Inferior parietal cortex (tissue), 1 donor: ENCODE data around the gene GLTPD2.

Experiments
- DNase-seq: peaks from one replicate; pipeline ENCODE4 v3.0.0-alpha.2; 2016; ENCODE audit errors: extremely low spot score

GLTPD2 gene

DNA sequence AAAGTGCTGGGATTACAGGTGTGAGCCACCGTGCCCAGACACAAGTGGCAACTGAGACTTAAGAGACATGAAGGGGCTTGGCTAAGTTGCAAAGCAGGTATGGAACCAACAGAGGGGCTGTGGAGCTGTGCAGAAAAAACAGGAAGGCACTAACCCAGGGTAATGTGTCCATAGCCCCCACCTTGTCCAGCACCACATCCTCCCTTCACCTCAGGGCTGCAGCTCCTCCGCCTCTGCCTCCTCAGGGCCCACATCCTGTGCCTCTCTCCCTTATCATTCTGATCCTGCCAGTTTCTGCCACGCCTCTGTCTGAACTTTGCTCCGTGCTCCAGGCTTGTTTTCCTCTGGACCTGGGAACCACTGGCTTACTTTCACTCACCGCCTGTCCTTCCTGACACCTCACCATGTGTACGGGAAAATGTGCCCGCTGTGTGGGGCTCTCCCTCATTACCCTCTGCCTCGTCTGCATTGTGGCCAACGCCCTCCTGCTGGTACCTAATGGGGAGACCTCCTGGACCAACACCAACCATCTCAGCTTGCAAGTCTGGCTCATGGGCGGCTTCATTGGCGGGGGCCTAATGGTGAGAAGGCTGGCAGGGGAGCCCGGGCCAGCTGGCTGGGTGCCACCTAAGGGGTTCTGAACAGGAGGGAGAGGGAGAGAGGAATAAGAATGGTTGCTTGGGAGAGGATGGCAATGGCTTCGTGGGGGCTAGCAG lies 17.1 kb upstream of the GLTPD2 start, which contains the start of gene TM4SF5:
TM4SF5 (plus strand) TSS at position 368 of the 716 bp plus-strand sequence; CDS start at position 405, 37 bp downstream.
- DNase-seq: no peak

DNA sequence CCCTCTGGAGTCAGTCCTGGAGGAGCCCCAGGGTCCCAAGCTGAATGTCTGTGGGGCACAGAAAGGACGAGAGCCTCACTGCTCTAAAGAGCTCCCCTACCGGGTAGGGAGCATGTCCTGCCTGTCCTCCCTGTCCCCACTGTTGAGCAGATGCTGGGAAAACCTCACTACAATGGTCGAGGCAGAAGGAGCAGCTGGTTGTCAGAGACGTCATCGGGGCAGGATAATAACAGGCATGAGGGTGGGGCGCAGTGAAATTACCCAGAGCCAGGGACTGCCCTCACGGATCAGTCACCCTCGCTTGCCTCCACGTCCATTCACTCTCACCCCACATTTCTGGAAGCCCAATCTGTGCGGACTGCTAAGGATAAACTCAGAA lies 16.5 kb upstream of the GLTPD2 start:
- DNase-seq: no peak

DNA sequence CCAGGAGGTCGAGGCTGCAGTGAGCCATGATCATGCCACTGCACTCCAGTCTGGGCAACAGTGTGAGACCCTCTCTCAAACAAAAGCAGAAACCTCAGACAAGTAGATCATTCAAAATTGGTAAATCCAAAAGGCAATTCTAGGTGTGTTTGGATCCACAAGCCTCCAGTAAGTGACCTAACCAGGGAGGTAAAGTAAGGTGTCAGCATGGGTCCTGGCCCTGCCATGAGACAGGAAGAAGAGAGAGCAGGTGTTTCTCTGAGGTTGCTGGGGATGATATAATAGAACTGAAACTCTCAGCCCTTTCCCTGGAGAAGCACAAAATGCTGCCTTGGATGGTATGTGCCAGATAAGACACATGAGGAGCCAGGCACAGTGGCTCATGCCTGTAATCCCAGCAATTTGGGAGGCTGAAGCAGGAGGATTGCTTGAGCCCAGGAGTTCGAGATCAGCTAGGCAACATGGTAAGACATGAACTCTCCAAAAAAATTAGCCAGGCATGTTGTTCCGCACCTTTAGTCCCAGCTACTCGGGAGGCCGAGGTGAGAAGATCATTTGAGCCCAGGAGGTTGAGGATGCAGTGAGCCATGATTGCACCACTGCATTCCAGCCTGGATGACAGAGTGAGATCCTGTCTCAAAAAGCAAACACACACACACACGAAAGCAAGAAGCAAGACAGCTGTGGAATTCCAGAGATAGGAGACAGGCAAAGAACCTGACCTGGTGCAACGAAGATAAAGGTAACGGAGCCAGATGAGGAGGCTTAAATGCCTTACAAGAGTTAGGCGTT lies 10.6 kb upstream of the GLTPD2 start:
- DNase-seq: no peak

DNA sequence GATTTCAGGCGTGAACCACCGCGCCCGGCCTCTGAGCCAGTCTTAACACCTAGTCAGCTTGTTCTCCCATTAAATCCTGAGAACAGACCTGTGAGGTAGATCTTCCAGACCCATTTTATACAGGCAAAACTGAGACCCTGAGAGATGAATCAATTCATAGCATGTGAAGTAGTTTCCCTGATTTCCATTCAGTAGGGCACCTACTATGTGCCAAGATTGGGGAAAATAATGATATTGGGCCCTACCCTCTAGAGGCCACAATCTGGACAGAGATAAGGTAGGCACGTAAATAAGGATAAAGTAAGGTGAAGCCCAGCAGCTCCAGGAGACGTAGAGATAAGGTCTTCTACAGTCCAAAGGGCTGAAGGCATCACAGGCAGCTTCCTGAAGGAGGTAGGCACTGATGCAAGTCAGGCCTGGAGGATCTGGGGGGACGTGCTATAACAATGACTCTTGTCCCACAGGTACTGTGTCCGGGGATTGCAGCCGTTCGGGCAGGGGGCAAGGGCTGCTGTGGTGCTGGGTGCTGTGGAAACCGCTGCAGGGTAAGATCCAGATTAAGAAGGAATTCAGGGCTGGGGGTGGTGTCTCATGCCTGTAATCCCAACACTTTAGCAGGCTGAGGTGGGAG lies 8.3 kb upstream of the GLTPD2 start:
- no peak for DNase-seq

DNA sequence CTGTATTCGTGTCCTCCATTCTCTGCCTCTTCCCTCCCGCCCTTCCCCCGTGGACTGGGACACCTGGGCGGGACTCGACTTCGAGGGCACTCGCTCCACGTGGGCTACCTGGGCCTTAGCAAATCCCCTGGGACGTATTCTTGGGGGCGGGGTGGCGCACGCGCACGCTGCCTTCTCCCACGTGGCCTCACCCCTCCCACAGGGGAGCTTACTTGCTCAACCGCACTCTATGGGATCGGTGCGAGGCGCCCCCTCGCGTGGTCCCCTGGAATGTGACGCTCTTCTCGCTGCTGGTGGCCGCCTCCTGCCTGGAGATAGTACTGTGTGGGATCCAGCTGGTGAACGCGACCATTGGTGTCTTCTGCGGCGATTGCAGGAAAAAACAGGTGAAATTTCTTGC lies 6.1 kb upstream of the GLTPD2 start:
- DNase-seq: no peak

DNA sequence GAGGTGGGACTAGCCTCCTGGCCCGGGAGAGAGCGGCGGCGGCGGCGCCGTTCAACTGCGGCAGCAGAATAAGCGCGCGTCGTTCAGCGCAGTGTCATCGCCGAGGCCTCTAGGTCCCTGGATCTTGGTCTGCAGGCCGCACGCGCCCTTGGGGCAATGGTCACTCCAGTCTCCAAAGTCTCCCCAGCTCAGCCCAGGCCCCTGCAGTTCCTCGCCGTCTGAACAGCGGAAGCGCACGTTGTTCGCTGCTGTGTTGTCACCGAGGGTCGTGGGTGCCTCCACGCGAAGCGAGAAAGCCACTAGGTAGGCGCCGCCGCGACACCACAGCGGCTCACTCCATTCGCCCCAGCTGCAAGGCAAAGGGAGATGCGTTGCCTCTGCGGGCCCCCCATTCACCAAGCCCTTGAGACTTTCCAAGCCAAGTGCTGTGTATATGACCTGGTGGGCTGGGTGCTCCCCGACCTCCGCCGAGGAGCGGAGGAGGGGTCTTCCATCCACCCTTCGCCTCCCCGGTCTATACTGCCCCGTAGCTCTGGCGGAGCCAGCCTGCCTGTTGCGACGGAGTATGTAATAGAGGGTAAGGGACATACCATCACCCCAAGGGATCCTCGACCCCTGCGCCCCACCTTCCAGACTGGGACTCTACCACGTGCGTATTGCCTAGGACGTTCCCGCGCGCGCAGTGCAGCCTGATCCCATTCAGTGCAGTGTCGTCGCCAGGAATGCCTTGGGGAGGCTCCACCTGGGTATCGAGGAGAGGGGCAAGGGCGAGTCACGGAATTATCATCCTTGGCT lies 3.3 kb upstream of the GLTPD2 start:
- no peak for DNase-seq

DNA sequence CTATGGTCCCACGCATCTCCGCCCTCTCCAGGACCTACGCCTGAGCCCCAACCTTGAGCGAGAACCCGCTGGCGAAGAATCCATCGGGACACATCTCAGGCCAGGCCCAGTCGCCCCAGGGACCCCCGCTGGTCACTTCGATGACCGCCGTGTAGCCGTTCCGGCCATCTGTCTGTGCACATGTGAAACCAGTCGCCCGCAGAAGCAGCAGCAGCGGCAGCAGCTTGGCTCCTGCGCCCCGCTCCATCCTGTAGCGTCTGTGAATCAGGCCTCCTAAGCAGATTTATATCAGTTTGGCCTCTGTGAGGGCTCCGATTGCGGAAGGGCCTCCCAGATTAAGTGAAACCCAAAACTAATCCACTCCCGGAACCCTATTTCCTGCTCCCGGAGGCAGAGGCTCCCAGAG lies 2.7 kb upstream of the GLTPD2 start, which contains the start of gene VMO1:
VMO1 (minus strand) TSS at position 259 of the 406 bp plus-strand sequence; CDS start at position 247, 12 bp downstream.
- peak; percentile 22 for DNase-seq

DNA sequence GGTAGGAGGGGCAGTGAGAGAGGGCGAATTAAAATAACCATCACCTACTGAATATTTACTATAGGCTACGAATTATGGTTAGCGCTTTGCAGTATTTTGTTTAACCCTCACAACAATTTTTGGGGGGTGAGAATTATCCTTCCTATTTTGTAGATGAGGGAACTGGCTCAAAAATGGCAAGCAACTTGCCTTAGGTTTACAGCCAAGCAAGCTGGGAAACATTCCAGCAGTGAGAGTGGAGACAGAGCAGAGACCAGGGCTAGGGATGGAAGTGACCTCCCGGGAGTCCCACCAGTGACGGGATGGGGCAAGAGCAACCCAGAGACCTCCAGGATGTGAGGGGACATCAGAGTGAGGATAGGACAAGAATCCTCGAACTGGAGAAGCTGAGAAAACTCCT lies 2.2 kb upstream of the GLTPD2 start:
- peak; percentile 27 for DNase-seq

DNA sequence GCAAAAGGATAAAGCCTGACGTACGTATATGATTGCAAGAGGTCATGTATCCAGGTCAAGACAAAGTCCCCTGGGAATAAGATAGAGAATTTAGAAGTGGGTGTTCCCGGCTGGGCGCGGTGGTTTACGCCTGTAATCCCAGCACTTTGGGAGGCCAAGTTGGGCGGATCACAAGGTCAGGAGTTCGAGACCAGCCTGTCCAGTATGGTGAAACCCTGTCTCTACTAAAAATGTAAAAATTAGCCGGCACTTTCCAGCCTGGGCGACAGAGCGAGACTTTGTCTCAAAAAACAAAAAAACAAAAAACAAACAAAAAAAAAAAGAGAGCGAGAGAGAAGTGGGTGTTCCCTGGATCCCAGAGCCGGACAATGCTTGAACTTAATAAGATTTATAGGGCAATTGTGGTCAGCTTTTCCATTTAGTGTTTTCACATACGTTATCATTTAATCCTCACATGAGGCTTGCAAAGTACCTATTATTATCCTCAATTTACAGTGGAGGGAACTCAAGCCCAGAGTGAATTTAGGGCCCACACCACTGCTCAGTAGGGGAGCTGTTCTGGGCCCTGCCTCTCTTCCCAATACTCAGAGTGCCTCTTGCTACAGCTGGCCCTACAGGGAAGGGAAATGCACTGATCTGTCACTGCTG lies 481 bp upstream of the GLTPD2 start:
- DNase-seq: no peak

DNA sequence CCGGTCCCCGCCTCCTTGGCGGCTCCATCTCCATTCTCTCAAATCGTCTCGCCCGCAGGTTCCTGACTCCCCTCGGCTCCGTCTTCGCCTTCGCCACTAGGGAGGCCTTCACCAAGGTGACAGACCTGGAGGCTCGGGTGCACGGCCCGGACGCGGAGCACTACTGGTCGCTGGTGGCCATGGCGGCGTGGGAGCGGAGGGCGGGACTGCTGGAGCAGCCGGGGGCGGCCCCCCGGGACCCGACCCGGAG lies 862 bp downstream of the GLTPD2 start:
- no peak for DNase-seq

DNA sequence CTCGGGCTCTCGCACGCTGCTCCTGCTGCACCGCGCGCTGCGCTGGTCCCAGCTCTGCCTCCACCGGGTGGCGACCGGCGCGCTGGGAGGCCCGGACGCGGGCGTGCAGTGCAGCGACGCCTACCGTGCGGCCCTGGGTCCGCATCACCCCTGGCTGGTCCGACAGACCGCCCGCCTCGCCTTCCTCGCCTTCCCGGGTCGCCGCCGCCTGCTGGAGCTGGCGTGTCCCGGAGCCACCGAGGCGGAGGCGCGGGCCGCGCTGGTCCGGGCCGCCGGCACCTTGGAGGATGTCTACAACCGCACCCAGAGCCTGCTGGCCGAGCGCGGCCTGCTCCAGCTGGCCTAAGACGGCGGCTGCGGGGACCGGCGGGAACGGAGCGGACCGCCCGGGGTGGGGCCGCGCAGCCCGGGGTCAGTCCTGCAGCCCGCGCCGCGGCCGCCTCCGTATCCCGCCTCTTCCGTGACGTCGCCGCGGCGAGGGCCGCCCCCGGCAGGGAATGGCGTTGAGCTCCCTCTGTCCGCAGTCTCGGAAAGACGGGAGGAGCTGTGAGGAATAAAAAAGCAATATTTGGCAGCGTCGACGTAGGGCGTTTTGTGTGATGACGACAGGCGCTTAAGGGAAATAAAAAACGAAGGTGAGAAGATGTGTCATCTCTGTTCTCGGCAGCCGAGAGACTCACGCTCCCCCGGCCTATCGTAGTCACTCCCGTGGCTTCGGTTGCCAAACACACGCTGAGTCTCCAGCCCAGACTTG lies 1.4 kb downstream of the GLTPD2 start:
- DNase-seq: peak; percentile 86

DNA sequence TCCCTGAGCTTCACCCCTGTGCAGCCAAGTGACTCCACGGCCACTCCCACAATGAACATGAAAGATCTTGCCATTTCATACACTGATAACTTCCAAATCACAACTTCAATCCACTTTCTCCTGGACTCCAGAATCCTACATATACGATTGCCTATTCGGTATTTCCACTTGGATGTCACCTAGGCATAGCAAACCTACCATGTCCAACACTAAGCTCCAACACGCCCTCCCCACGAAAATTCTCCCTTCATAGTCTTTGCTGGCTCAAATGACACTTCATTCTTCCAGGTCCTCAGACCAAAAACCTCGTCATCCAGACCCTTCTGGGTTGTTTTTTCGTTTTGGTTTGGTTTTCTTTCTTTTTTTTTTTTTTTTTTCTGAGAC lies 1.9 kb downstream of the GLTPD2 start:
- no peak for DNase-seq

DNA sequence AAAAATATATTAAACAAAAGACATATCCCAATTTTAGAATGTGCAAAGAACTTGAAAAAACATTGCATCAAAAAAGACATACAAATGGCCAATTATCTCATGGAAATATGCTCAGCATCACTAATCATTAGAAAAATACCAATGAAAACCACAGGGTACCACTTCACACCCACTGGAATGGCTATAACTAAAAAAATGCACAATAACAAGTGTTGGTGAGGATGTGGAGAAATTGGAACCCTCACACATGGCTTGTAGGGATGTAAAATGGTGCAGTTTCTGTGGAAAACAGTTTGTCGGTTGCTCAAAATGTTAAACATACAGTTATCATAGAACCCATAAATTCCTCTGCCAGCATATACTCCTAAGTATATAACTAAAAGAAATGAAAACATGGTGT lies 6.4 kb downstream of the GLTPD2 start:
- no peak for DNase-seq

DNA sequence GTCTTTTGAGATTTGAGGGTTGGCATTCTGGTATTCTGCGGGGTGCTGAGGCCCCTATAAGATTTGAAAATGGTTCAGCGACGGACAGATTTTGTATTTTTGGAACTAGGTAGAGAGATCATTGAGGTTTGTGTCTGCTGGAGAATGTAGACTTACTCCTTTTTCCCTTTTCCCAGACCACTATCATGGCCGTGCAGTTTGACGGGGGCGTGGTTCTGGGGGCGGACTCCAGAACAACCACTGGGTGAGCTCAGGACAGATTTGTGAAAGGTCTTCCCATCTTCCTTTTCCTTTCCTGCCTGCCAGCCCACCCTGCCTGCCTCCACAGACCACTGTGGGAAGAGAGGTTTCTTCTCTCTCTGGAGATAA lies 7.8 kb downstream of the GLTPD2 start:
- no peak for DNase-seq

DNA sequence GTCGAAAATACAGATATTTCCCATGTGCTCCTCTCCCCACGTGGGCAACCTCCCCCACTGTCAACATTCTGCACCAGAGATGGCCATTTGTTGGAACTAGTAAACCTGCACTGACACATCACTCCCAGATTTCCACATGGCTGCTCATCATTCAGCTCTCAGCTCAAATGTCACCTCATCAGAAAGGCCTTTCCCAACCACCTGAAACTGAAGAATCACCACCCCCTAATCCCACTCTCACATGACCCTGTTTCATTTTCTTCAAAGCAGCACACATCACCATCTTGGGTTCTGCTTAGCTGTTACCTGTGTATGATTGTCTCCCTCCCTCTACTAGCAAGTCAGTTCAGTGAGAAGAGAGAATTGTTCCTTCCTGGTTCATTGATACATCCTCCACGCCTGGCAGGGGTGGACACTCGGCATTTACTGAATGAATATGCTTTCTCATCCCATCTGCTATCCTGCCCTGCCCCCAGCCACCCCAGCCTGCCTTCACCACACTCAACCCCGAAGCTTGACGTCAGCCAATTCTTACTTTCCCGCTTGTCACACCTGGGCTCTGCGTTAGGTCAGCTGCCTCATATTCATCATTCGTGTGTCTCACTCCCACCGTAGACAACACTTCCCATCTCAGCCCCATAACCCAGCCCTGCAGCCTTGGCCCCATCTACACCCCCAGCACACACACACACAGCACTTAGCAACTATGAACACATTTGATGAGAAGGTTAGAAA lies 11.9 kb downstream of the GLTPD2 start:
- no peak for DNase-seq

DNA sequence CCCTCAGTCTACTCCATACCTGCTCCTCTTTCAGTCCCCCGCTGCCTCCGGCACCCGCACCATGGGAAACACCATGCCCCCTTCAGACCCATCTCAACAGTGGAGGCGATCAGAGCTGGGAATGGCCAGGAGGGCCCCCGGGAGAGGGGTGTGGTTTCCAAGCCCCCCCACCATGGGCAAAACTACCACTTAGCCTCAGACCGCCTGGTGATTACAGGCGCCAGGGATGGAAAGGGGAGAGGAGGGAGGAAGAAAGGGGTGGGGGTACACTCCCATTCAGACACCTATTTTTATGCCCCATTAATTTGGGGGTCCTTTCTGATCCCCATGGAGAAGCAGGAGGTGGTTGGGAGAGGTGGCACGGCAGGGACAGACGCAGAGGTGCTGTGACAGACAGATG lies 13.5 kb downstream of the GLTPD2 start, which contains the start of gene C17orf114:
C17orf114 (minus strand) TSS at position 101 of the 400 bp plus-strand sequence.
- DNase-seq: no peak

DNA sequence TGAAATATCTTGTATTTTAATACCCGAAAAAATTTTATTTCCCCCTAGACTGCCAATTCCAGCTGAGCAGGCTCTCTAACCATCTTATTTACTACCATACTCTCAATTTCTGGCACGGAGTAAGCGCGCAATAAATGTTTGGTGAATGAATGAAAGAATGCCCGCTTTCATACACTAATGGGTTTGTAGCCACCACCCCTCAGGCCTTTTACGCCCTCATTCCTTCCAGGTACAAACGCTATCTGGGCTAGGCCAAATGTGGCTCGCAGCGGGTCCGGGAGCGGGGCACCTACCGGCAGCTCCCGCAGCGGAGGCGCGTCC lies 17.7 kb downstream of the GLTPD2 start:
- no peak for DNase-seq

DNA sequence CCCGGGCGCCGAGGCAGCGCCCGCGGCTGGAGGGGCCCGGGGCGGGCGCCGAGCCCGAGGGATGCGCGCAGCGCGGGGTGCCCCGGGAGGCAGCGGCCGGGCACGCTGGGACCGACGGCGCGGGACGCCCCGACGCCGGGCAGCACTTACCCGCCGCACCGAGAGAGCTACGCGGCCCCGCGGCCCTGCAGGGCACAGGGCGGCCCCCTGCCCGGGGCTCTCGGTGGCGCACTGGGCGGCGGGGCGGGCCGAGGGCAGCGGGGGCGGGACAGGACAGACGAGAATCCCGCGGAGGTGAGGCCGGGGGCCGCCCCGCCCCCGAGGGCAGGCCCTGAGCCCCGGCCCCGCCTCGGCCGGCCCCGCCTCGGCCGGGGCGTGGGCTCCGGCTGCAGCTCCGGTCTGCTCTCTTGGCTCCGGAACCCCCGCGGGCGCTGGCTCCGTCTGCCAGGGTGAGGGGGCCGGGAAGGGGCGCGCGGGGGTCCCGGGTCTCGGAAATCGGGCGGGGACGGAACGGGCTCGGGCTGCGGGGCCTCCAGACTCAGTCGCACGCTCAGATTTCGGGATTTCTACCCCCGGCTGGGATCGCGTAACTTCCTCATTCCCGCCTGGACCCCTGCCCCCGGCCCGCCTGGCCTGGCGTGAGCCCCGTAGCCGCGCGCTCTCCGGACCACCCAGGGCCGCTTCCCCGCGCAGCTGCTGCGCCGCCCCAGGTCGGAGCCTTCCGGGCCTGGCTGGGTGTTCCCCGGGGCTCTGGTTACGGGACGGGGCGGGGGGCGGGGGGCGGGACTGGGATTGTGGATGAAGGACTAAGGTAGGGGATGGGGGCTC lies 18.2 kb downstream of the GLTPD2 start, which contains the start of gene PLD2:
PLD2 (plus strand) TSS at position 376 of the 828 bp plus-strand sequence. CDS start 621 bp downstream, outside the sequence.
- peak; percentile 46 for DNase-seq
